LNCaP clone FGC (cell line): ENCODE measurements around the gene PSMG3.

ENCODE experiments used
- DNase-seq: peaks from one replicate; pipeline ENCODE4 v3.0.0-alpha.2; 2011; ENCODE audit warnings: low read depth
- H3K4me3 ChIP-seq: 2 replicates; pipeline ENCODE4 v1.5.1; 2011; ENCODE audit warnings: mild to moderate bottlenecking, low read depth, low read length, control low read depth
- TF ChIP-seq, protein P1 (sequence below): IDR thresholded peaks from 2 replicates; pipeline ENCODE4 v1.5.1; 2012; ENCODE audit warnings: mild to moderate bottlenecking; ENCODE audit not compliant: control insufficient read depth, insufficient read depth; ENCODE audit errors: extremely low read depth

PSMG3 gene

GRCh38 chr7:1554333-1555045 lies 15.3 kb downstream of the PSMG3 start:
- H3K4me3 ChIP-seq = peak overlapping the region; percentile 66
- TF ChIP-seq, protein P1, sequence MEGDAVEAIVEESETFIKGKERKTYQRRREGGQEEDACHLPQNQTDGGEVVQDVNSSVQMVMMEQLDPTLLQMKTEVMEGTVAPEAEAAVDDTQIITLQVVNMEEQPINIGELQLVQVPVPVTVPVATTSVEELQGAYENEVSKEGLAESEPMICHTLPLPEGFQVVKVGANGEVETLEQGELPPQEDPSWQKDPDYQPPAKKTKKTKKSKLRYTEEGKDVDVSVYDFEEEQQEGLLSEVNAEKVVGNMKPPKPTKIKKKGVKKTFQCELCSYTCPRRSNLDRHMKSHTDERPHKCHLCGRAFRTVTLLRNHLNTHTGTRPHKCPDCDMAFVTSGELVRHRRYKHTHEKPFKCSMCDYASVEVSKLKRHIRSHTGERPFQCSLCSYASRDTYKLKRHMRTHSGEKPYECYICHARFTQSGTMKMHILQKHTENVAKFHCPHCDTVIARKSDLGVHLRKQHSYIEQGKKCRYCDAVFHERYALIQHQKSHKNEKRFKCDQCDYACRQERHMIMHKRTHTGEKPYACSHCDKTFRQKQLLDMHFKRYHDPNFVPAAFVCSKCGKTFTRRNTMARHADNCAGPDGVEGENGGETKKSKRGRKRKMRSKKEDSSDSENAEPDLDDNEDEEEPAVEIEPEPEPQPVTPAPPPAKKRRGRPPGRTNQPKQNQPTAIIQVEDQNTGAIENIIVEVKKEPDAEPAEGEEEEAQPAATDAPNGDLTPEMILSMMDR = no peak

GRCh38 chr7:1553512-1554210 lies 16.2 kb downstream of the PSMG3 start:
- H3K4me3 ChIP-seq = no peak overlapping the region
- DNase-seq = no peak
- TF ChIP-seq, protein P1 = no peak

More at GRCh38 chr7:1554333-1555045, 15.3 kb downstream of the PSMG3 start:
- no peak for DNase-seq

- TF ChIP-seq, protein P1 = no peak
- H3K4me3 ChIP-seq = no peak overlapping the region
- no peak for DNase-seq
Observed at GRCh38 chr7:1552200-1552599, 17.6 kb downstream of the PSMG3 start.

DNA sequence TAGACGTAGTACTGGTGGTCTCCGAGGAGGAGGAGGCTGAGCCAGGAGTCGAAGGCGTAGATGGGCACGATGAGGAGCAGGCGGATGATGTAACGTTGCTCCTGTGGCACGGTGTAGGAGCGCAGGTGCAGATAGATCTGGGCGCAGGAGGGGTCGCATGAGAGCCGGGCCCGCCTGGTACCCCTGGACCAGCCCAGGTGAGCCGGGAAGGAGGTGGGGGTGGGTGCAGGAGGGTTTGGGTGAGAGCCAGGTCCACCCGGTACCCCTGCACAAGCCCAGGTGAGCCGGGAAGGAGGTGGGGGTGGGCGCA lies 19.0 kb downstream of the PSMG3 start:
- DNase-seq = no peak
- TF ChIP-seq, protein P1 = no peak
- H3K4me3 ChIP-seq = no peak overlapping the region

DNA sequence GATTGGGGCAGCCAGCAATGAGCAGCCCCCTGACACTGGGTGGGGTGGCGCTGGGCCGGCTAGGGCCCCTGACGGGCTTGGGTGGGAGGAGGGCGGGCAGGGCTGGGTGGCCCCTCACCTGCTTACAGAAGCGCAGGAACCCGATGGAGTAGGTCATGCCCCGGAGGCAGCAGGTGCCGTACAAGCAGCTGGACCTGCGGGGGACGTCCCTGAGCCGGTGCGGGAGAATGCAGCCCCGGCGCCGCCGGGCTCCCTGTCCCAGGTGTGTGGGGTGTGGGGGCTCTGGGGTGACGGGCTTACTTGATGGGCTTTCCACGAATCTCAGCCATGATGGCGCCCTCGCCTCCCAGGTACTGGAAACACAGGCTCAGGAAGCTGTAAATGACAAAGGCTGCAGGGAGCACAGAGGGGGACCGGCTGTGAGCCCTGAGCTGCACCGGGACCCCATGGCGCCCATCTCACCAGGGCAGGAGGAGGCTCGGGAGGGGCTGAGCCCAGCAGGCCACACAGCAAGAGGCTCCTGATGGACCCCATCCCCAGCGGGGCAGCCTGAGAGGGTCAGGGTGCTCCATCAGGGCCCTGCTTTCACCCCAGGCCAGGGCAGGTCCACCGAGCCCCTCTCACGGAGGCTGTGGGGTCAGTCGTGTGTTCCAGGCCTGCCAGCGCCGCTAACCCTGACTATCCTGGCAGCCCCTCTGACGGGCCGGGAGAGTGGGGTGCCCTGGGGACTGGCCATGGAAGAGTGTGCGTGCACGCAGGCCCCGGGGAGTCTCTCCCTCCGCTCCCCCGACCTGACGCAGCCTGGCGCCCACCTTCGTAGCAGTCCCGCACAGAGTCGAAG lies 19.6 kb downstream of the PSMG3 start:
- no peak for DNase-seq
- TF ChIP-seq, protein P1 = no peak
- H3K4me3 ChIP-seq = no peak overlapping the region

GRCh38 chr7:1549357-1550004 lies 20.4 kb downstream of the PSMG3 start:
- no peak overlapping the region for H3K4me3 ChIP-seq
- TF ChIP-seq, protein P1 = no peak
- DNase-seq = no peak
